KMS-11 (cell line): ENCODE data around the gene OSCP1.
"Not testable (repeated sequence)": the region's sequence is repeated elsewhere in the genome, so short reads cannot be mapped to it uniquely, and the experiment has no call there.

ENCODE experiments used
- H2AFZ ChIP-seq: fragments of 200-600 bp; sonication (generic); 2 replicates; pipeline ENCODE4 v1.6.1; 2016; ENCODE audit warnings: antibody characterized with exemption, mixed run types, low read depth
- H3K27ac ChIP-seq: fragments of 200-600 bp; sonication (generic); 2 replicates; pipeline ENCODE4 v1.6.1; 2016; ENCODE audit warnings: mild to moderate bottlenecking, mixed run types
- H3K27me3 ChIP-seq: fragments of 200-600 bp; sonication (generic); 2 replicates; pipeline ENCODE4 v1.6.1; 2017; ENCODE audit warnings: mild to moderate bottlenecking, low read depth, mixed run types, moderate library complexity; ENCODE audit not compliant: insufficient read depth
- H3K36me3 ChIP-seq: fragments of 200-600 bp; sonication (generic); 2 replicates; pipeline ENCODE4 v1.6.1; 2017; ENCODE audit warnings: mild to moderate bottlenecking, mixed run types; ENCODE audit not compliant: insufficient read depth
- H3K4me1 ChIP-seq: fragments of 200-600 bp; sonication (generic); 2 replicates; pipeline ENCODE4 v1.6.1; 2016; ENCODE audit warnings: mild to moderate bottlenecking, low read depth, mixed run types; ENCODE audit not compliant: poor library complexity, severe bottlenecking
- H3K4me2 ChIP-seq: fragments of 200-600 bp; sonication (generic); 2 replicates; pipeline ENCODE4 v1.7.0; 2016; ENCODE audit warnings: mild to moderate bottlenecking, mixed run types
- H3K4me3 ChIP-seq: fragments of 200-600 bp; sonication (generic); IDR thresholded peaks from 2 replicates; pipeline ENCODE4 v1.6.1; 2017; ENCODE audit warnings: low read depth, low read length, mixed read lengths; ENCODE audit not compliant: insufficient read depth
- H3K79me2 ChIP-seq: fragments of 200-600 bp; sonication (generic); 2 replicates; pipeline ENCODE4 v1.6.1; 2016; ENCODE audit warnings: low read depth, mixed run types; ENCODE audit not compliant: insufficient read depth
- H3K9ac ChIP-seq: fragments of 200-600 bp; sonication (generic); 2 replicates; pipeline ENCODE4 v1.6.1; 2016; ENCODE audit warnings: mild to moderate bottlenecking, mixed run types
- H4K20me1 ChIP-seq: fragments of 200-600 bp; sonication (generic); 2 replicates; pipeline ENCODE4 v1.6.1; 2016; ENCODE audit warnings: mild to moderate bottlenecking, mixed run types; ENCODE audit not compliant: insufficient read depth
- TF ChIP-seq, protein P1 (sequence below): fragments of 200-600 bp; sonication (generic); conservative IDR thresholded peaks from 2 replicates; pipeline ENCODE4 v1.6.1; 2017; ENCODE audit warnings: low read depth, mild to moderate bottlenecking, antibody characterized with exemption, low read length, moderate library complexity, mixed read lengths

The OSCP1 gene

DNA sequence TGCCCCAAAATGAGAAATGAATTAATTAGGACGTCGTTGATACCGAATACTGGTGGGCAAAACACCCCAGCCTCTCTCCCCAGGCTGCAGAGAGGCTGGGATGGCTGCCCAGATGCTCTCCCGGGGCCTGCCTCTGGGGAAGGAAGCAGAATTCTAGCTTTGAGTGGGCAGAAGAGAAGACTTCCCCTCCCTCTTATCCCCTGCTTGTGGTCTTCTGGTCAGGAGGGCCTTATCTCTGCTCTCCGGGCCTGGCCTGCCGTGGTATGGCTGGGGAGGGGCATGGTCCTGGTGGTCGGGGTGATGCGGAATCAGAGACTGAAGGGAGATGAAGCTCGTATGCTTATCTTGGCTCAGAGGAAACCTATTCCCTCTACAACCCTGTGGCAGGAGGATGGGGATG, 42.2 kb upstream of the OSCP1 start:
- Histone ChIP-seq H3K4me1 (no peaks in the 10 kb centered on the region), H3K36me3 (no peaks in the 10 kb centered on the region), H4K20me1 (no peaks in the 10 kb centered on the region), H3K4me3 (no peak overlapping the region), H3K9ac (no peak overlapping the region), H2AFZ (no peak overlapping the region), H3K4me2 (no peak overlapping the region), H3K27ac (no peak overlapping the region), H3K79me2 (no peaks in the 10 kb centered on the region), H3K27me3 (peaks cover 8% of the 10 kb centered on the region; the same call in 1 of the 2 replicates)
- TF ChIP-seq, protein P1, sequence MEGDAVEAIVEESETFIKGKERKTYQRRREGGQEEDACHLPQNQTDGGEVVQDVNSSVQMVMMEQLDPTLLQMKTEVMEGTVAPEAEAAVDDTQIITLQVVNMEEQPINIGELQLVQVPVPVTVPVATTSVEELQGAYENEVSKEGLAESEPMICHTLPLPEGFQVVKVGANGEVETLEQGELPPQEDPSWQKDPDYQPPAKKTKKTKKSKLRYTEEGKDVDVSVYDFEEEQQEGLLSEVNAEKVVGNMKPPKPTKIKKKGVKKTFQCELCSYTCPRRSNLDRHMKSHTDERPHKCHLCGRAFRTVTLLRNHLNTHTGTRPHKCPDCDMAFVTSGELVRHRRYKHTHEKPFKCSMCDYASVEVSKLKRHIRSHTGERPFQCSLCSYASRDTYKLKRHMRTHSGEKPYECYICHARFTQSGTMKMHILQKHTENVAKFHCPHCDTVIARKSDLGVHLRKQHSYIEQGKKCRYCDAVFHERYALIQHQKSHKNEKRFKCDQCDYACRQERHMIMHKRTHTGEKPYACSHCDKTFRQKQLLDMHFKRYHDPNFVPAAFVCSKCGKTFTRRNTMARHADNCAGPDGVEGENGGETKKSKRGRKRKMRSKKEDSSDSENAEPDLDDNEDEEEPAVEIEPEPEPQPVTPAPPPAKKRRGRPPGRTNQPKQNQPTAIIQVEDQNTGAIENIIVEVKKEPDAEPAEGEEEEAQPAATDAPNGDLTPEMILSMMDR: no peak

DNA sequence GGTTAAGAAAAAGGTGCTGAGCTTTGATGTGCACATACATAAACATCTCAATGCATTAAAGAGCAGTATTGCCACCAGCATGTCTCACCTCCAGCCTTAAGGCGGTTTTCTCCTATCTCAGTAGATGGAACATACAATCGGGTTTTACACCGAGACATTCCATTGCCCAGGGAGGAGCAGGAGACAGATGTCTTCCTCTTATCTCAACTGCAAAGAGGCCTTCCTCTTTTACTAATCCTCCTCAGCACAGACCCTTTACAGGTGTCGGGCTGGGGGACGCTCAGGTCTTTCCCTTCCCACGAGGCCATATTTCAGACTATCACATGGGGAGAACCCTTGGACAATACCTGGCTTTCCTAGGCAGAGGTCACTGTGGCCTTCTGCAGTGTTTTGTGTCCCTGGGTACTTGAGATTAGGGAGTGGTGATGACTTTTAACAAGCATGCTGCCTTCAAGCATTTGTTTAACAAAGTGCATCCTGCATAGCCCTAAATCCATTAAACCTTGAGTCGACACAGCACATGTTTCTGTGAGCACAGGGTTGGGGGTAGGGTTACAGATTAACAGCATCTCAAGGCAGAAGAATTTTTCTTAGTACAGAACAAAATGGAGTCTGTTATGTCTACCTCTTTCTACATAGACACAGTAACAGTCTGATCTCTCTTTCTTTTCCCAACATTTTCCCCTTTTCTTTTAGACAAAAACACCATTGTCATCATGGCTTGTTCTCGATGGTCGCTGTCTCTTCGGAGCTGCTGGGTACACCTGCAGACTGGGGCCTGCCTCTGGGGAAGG, 39.2 kb upstream of the OSCP1 start:
- H3K9ac ChIP-seq, H3K4me1 ChIP-seq, H3K27ac ChIP-seq, H3K36me3 ChIP-seq, H3K27me3 ChIP-seq, H3K4me2 ChIP-seq, H4K20me1 ChIP-seq, H2AFZ ChIP-seq, H3K4me3 ChIP-seq, H3K79me2 ChIP-seq: not testable (repeated sequence)

DNA sequence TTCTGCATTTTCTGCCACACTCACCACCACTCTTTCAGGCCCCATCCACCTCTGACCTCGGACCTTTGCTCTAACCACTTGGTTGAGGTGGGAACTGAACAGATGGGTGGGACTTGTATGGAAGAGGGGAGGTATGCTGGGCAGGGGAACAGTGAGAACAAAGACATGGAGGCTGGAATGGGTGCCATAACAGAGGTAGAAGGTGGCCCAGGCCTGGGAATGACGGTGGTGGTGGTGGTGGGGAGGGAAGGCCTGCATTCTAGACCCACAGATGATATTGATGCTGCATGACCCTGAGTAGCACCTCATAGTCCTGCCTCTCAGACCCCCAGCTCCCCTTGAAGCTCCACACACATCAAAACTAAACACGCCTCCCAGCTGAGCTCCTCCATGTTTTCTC, 37.7 kb upstream of the OSCP1 start:
- Histone ChIP-seq H4K20me1 (no peaks in the 10 kb centered on the region), H3K27ac (no peak overlapping the region), H2AFZ (no peak overlapping the region), H3K36me3 (no peaks in the 10 kb centered on the region), H3K4me3 (no peak overlapping the region), H3K4me2 (no peak overlapping the region), H3K9ac (no peak overlapping the region), H3K27me3 (peaks cover 8% of the 10 kb centered on the region; the same call in 1 of the 2 replicates), H3K4me1 (no peaks in the 10 kb centered on the region), H3K79me2 (no peaks in the 10 kb centered on the region)
- TF ChIP-seq, protein P1: no peak

DNA sequence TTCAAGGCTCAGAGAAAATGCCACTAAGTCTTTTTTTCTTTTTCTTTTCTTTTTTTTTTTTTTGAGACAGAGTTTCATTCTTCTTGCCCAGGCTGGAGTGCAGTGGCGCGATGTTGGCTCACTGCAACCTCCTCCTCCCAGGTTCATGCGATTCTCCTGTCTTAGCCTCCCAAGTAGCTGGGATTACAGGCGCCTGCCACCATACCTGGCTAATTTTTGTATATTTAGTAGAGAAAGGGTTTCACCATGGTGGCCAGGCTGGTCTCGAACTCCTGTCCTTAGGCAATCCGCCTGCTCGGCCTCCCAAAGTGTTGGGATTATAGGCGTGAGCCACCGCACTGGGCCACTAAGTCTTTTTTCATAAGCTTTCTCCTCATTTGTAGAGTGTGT, 37.1 kb upstream of the OSCP1 start:
- not testable (repeated sequence) for H4K20me1 ChIP-seq, H3K79me2 ChIP-seq, H3K4me1 ChIP-seq, H3K27ac ChIP-seq, H2AFZ ChIP-seq, H3K9ac ChIP-seq, H3K36me3 ChIP-seq, H3K4me2 ChIP-seq, H3K4me3 ChIP-seq, H3K27me3 ChIP-seq

DNA sequence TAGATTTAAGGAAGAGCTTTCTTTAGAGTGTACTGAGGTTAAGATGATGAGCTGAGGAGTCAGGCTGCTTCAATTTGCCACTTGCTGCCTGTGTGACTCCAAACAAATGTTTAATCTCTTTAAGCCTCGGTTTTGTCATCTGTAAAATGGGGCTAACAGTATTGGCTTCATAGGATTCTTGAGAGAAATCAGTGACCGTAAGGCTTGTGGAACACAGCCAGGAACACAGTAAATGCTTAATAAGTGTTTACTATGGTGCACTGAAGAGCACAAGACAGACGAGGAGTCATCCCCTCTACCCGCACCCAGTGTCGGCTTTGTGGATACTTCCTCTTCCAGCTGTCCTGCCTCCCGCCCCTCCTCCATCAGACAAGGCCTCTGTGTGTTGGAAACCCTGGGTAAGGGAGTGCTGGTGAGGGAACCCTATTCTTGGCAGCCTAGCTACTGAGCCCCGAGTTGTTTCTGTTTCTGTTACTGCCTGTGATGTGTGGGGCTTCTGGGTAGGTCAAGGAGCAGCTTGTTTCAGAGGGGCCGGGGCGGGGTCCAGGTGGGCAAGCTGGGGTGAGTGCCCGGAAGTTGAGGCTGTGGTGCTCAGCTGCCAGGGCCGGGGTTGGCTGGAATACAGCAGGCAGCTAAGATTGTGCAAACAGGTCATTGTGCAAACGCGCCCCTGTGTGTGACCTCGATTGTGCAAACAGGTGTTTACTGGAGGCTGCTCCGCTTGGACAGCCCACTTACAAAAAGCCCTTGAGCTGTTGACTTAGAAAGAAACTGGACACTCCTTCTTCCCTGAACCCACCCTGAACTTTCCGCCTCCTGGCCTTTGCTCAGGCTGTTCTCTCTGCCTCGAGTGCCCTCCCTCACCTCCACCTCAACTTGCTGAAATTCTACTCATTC, 36.4 kb upstream of the OSCP1 start:
- H3K27ac ChIP-seq: no peak overlapping the region
- no peak overlapping the region for H2AFZ ChIP-seq
- H3K4me2 ChIP-seq: no peak overlapping the region
- no peaks in the 10 kb centered on the region for H3K36me3 ChIP-seq
- no peaks in the 10 kb centered on the region for H3K79me2 ChIP-seq
- no peak overlapping the region for H3K9ac ChIP-seq
- no peak overlapping the region for H3K4me3 ChIP-seq
- no peaks in the 10 kb centered on the region for H3K4me1 ChIP-seq
- TF ChIP-seq, protein P1: no peak
- H3K27me3 ChIP-seq: peaks cover 8% of the 10 kb centered on the region; the same call in 1 of the 2 replicates
- no peaks in the 10 kb centered on the region for H4K20me1 ChIP-seq
